ENCODE data around the gene TACO1. TPM values are rescaled to one million over a fixed set of nuclear protein-coding genes. Genes with fewer than 3 reads are reported as not detected.

The TACO1 gene
- total RNA-seq, 1 donor from 2014 or later: 22.8 TPM

DNA sequence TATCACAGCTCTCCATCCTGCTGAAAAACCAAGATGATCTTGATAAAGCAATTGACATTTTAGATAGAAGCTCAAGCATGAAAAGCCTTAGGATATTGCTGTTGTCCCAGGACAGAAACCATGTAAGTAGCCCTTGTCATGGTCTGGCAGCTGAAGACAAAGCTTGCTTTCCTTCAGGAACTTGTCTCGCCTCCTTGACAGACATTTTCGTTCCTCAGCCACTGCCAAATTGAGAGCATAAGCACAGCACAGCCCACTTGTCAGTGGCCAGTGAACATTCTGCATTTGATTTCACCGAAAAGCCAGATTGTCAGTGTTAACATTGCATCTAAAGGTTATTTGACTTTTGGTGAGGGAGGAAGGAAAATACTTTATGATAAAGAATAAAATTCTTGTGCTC is 57.1 kb downstream of the TACO1 start:
- DNase-seq (ENCODE audit: low read depth): no peak
- TF ChIP-seq, protein P1, sequence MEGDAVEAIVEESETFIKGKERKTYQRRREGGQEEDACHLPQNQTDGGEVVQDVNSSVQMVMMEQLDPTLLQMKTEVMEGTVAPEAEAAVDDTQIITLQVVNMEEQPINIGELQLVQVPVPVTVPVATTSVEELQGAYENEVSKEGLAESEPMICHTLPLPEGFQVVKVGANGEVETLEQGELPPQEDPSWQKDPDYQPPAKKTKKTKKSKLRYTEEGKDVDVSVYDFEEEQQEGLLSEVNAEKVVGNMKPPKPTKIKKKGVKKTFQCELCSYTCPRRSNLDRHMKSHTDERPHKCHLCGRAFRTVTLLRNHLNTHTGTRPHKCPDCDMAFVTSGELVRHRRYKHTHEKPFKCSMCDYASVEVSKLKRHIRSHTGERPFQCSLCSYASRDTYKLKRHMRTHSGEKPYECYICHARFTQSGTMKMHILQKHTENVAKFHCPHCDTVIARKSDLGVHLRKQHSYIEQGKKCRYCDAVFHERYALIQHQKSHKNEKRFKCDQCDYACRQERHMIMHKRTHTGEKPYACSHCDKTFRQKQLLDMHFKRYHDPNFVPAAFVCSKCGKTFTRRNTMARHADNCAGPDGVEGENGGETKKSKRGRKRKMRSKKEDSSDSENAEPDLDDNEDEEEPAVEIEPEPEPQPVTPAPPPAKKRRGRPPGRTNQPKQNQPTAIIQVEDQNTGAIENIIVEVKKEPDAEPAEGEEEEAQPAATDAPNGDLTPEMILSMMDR (conservative IDR thresholded peaks at IDR 0.05; ENCODE audit: low read depth, low read length): no peak
- no peak overlapping the region for H3K4me3 ChIP-seq (ENCODE audit: low read depth, low read length)

Other genes starting within 250 kb of the TACO1 start
- 16.0 and 18.0 TPM in 2 replicates for gene CYB561, start 154.6 kb upstream of the TACO1 start, total RNA-seq
- gene ACE, start 123.8 kb upstream of the TACO1 start, total RNA-seq: 0.07 and 1.3 TPM in 2 replicates
- gene KCNH6, start 77.5 kb upstream of the TACO1 start, total RNA-seq: not detected in 2 replicates
- gene DCAF7, start 50.4 kb upstream of the TACO1 start, total RNA-seq: 36.1 and 45.8 TPM in 2 replicates
- 12.8 and 17.4 TPM in 2 replicates for gene MAP3K3, start 21.5 kb downstream of the TACO1 start, total RNA-seq
- gene LIMD2, start 99.2 kb downstream of the TACO1 start, total RNA-seq: 111 and 161 TPM in 2 replicates
- 23.0 and 33.9 TPM in 2 replicates for gene STRADA, start 140.9 kb downstream of the TACO1 start, total RNA-seq
- gene CCDC47, start 172.7 kb downstream of the TACO1 start, total RNA-seq: 27.6 and 34.8 TPM in 2 replicates
- 35.0 and 44.6 TPM in 2 replicates for gene DDX42, start 173.3 kb downstream of the TACO1 start, total RNA-seq
- gene PSMC5, start 226.5 kb downstream of the TACO1 start, total RNA-seq: 83.9 and 109 TPM in 2 replicates
- 71.7 and 86.2 TPM in 2 replicates for gene FTSJ3, start 226.8 kb downstream of the TACO1 start, total RNA-seq
- 95.9 and 135 TPM in 2 replicates for gene SMARCD2, start 241.8 kb downstream of the TACO1 start, total RNA-seq